ENCODE data around the gene RNF144B. TPM values are rescaled to one million over a fixed set of nuclear protein-coding genes. Genes with fewer than 3 reads are reported as not detected.

Gene RNF144B
- total RNA-seq, 4 donors from 2014 or later: 8.4 to 47.0 (median 31.9) TPM

DNA sequence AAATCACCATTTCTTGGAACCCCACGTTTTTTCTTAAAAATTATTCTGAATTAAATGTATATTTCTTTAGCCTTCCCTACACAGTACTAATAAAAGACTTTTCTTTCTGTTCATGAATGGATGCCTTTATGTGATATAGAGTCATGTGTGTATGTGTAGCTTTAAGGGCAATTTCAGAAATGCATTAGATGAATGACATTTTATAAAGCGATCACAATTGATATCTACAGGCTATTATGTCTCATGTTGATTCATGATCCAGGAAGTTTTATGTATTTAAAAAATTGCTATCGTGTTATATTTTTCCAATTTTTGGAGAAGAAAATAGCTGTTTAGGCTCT lies 81.3 kb downstream of the RNF144B start:
- Histone ChIP-seq H3K4me3 (no peak overlapping the region), H3K36me3 (peaks cover 0 to 5% of the 10 kb centered on the region in 2 donors), H3K9me3 (no peaks in the 10 kb centered on the region), H3K27ac (peak overlapping the region in 2 of 4 donors; percentile 45 to 48), H3K4me1 (peaks cover 42 to 58% of the 10 kb centered on the region in 2 donors), H3K27me3 (no peaks in the 10 kb centered on the region)
- in situ Hi-C loops (cut with MboI; ENCODE audit: low sequenced_read_pairs in 4 of 4) (loop anchor here in 1 of 4 donors (25.0 kb wide), 1 partner anchor 131 kb away; no protein-coding TSS in a partner anchor), intact Hi-C loops (cut with DNase I; ENCODE audit: low total_unique reads) (no loop called here)
- DNase-seq (no peak), ATAC-seq (no peak)
- TF ChIP-seq, protein P1, sequence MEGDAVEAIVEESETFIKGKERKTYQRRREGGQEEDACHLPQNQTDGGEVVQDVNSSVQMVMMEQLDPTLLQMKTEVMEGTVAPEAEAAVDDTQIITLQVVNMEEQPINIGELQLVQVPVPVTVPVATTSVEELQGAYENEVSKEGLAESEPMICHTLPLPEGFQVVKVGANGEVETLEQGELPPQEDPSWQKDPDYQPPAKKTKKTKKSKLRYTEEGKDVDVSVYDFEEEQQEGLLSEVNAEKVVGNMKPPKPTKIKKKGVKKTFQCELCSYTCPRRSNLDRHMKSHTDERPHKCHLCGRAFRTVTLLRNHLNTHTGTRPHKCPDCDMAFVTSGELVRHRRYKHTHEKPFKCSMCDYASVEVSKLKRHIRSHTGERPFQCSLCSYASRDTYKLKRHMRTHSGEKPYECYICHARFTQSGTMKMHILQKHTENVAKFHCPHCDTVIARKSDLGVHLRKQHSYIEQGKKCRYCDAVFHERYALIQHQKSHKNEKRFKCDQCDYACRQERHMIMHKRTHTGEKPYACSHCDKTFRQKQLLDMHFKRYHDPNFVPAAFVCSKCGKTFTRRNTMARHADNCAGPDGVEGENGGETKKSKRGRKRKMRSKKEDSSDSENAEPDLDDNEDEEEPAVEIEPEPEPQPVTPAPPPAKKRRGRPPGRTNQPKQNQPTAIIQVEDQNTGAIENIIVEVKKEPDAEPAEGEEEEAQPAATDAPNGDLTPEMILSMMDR (IDR thresholded peaks at IDR 0.05 in 4 of 5, conservative IDR thresholded peaks at IDR 0.05 in 1 of 5): no peak
- TF ChIP-seq POLR2A (IDR thresholded peaks at IDR 0.05): no peak

DNA sequence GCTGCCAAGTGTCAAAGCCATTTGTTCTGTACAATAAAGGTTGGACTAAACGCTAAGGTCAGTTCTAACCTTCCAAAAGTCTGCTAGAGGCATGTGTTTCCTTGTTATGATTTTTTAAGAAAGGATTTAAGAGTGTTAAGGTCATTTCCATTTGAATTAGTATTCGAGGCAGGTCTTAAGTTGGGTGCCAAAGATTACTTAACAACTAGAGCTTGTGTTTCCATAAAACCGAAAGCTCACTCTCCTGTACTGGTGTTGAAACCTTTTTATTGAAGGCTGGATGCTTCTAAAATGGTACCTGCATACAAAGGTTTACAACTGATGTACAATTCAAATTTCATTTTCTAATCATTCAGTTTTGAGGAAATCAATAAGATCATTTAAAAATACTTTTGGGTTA lies 82.4 kb downstream of the RNF144B start:
- peak overlapping the region in 2 of 4 donors; percentile 20 to 46 for H3K27ac ChIP-seq
- TF ChIP-seq, protein P1 (IDR thresholded peaks at IDR 0.05 in 4 of 5, conservative IDR thresholded peaks at IDR 0.05 in 1 of 5): no peak
- no peak for TF ChIP-seq POLR2A (IDR thresholded peaks at IDR 0.05)
- no peak for DNase-seq
- in situ Hi-C loops (cut with MboI; ENCODE audit: low sequenced_read_pairs in 4 of 4) (loop anchor here in 1 of 4 donors (25.0 kb wide), 1 partner anchor 132 kb away; no protein-coding TSS in a partner anchor), intact Hi-C loops (cut with DNase I; ENCODE audit: low total_unique reads) (no loop called here)
- H3K4me3 ChIP-seq: no peak overlapping the region
- ATAC-seq: no peak
- H3K9me3 ChIP-seq: no peaks in the 10 kb centered on the region
- no peaks in the 10 kb centered on the region for H3K36me3 ChIP-seq
- H3K27me3 ChIP-seq: no peaks in the 10 kb centered on the region
- H3K4me1 ChIP-seq: peaks cover 34 to 49% of the 10 kb centered on the region in 2 donors

DNA sequence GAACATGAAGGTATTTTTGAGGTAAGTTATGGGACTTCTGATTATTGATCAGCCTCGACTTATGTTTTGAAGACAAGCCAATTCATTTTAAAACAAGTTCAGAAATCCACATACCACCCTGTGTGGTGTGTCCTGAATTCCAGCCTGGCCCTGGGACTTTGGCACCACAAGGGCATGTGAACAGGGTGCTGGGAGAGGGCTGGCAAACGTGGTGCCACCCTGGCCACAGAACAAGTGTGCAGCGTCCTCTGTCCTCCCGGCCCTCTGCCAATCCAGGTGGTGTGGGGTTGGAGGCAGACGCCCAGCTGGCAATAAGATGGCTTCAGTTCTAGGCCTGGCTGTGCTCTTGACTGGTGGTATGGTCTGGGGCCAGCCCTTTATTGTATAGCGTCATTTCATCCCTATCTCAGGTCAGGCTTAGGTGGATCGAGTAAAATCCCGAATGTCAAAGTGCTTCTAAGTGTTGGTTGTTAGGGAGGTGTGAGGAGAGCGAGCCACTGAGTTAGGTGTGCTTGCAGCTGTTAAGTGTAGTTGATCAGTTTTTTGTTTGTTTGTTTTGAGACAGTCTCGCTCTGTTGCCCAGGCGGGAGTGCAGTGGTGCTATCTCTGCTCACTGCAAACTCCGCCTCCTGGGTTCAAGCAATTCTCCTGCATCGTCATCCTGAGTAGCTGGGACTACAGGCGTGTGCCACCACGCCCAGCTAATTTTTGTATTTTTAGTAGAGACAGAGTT lies 84.2 kb downstream of the RNF144B start:
- Histone ChIP-seq H3K27me3 (no peaks in the 10 kb centered on the region), H3K36me3 (no peaks in the 10 kb centered on the region), H3K9me3 (no peaks in the 10 kb centered on the region), H3K4me1 (peaks cover 19 to 30% of the 10 kb centered on the region in 2 donors), H3K27ac (peak overlapping the region in 1 of 4 donors; percentile 26), H3K4me3 (no peak overlapping the region)
- DNase-seq (peak; percentile 10 to 41), ATAC-seq (peak; percentile 19 to 38)
- intact Hi-C loops (cut with DNase I; ENCODE audit: low total_unique reads): no loop called here
- TF ChIP-seq POLR2A (IDR thresholded peaks at IDR 0.05): no peak
- TF ChIP-seq, protein P1 (IDR thresholded peaks at IDR 0.05 in 4 of 5, conservative IDR thresholded peaks at IDR 0.05 in 1 of 5): no peak
- in situ Hi-C loops (cut with MboI; ENCODE audit: low sequenced_read_pairs in 4 of 4): loop anchor here in 1 of 4 donors (25.0 kb wide), 1 partner anchor 134 kb away; no protein-coding TSS in a partner anchor

DNA sequence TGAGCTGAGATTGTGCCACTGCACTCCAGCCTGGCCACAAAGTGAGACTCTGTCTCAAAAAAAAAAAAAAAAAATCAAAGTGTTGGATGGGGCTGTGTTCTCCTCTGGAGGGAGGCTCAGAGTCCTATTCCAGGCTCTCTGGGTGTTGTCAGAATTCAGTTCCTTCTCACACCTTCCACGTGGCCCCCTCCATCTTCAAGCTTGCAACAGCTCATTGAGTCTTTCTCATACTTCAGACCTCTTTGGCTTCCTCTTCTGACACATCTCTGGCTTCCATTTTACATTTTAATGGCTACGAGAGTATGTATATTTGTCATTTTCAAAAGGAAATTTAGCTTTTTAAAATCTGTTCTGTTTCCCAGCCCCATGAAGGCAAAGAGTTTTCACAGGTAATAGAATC lies 85.8 kb downstream of the RNF144B start:
- peaks cover 6 to 19% of the 10 kb centered on the region in 2 donors for H3K4me1 ChIP-seq
- DNase-seq (no peak), ATAC-seq (no peak)
- no peaks in the 10 kb centered on the region for H3K36me3 ChIP-seq
- intact Hi-C loops (cut with DNase I; ENCODE audit: low total_unique reads) (no loop called here), in situ Hi-C loops (cut with MboI; ENCODE audit: low sequenced_read_pairs in 4 of 4) (loop anchor here in 1 of 4 donors (25.0 kb wide), 1 partner anchor 136 kb away; no protein-coding TSS in a partner anchor)
- no peak overlapping the region for H3K4me3 ChIP-seq
- no peak overlapping the region for H3K27ac ChIP-seq
- H3K9me3 ChIP-seq: no peaks in the 10 kb centered on the region
- no peaks in the 10 kb centered on the region for H3K27me3 ChIP-seq
- TF ChIP-seq, protein P1 (IDR thresholded peaks at IDR 0.05 in 4 of 5, conservative IDR thresholded peaks at IDR 0.05 in 1 of 5): no peak
- no peak for TF ChIP-seq POLR2A (IDR thresholded peaks at IDR 0.05)
